GM20431 (cell line): Measurements from ENCODE around the gene ZNF512B.

Experiments
- in situ Hi-C: fragments of 300-500 bp; cut with MseI, MboI; formaldehyde crosslinking; loops from one replicate; pipeline ENCODE4 v1.15.0; 2020; ENCODE audit warnings: low sequenced_read_pairs; ENCODE audit not compliant: unreplicated experiment

The ZNF512B gene

GRCh38 chr20:63908008-63908682, 61.6 kb downstream of the ZNF512B start:
- in situ Hi-C loops: no loop called here
